Embryonic facial prominence (tissue), 1 donor: ENCODE measurements around the gene THADA.
"Not testable (repeated sequence)": the region's sequence is repeated elsewhere in the genome, so short reads cannot be mapped to it uniquely, and the experiment has no call there.

Source experiments
- DNase-seq: peaks from one replicate; pipeline ENCODE4 v3.0.0-alpha.2; 2016; ENCODE audit errors: extremely low spot score

Gene THADA

DNA sequence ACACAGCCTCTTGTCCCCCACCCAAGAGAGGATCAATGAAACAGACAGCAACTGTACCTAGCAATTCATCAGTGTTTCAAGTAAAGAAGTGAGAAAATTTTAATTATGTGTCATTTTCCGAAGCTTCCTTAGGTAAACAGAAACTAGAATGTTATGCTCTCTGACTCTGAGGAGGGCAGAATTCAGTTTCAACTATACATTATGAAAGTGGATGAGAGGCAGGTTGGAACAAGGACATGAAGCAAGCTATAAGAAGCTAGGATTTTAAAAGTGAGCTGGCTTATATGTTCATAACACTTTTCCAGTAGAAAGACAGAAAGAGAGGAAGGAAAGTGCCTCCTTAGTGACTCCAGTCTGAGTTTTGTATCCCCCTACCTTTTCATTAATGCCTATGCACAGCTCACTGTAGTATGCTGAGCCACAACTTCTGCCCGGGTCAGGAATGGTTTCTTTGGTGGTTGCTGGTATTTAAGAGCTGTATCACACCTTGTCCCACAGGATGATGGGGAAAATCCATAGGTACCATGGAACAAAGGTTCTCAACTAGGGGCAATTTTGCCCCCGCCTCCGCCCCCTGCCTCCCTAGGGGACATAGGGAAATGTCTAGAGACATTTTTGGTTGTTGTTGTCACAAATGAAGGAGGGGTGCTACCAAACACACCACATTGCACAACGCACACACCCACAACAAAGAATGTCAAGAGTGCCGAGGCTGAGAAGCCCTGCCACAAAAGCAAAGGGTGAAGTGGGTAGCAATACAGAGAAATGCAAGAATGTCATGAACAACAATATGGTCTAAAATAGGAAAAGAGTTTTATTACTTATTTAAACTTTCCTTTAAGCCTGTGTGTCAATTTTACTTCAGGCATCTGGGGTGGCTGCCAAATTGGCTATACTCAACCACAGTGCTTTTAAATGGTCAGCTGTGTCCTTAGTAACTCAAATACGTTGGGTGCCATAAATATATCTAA is 208.5 kb downstream of the THADA start:
- DNase-seq: no peak

DNA sequence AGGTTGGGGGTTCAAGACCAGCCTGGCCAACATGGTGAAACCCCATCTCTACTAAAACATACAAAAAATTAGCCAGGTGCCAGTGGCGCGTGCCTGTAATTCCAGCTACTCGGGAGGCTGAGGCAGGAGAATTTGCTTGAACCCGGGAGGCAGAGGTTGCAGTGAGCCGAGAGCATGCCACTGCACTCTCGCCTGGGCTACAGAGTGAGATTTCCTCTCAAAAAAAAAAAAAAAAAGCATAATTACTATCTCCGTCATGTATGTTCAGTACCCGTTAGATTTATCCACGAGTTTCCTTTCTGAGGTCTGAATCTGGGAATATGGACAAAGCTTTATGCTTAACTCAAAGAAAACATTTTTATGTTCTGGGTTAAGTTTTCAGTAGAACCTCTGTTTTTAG is 209.2 kb downstream of the THADA start:
- not testable (repeated sequence) for DNase-seq

DNA sequence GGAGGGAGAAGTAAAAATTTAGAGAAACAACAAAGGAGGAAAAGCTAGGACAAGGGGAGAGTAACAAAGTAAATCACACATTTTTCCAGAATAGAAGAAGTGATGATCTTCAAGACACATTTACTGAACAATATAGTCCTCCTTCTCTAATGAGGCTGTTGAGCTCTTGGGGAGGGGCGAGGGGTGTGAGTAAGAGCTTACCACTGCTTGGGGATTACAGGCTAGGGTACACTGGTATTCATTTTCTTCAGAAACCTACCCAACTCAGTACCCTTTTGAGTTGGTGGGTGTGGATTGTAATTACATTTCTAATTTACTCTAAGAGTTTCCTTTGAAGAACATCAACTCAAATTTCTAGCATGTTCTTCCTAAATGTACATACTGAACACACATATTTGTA is 211.7 kb downstream of the THADA start:
- DNase-seq: no peak

DNA sequence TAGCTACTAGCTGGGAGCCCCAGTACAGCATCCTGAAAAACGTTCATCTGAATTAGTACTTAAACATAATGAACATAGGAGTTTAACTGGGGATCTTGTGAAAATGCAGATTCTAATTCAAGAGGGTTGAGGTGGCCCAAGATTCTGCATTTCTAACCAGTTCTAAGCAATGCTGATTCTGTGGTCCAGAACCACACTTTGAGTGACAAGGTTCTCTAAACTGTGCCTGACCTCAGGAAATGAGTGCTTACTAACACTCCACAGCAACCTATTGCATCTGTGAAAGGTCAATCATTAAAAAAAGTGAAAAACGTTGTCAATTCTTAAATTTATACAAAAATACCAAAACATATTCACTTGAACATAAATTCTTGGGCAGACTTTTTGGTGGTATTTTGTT is 212.3 kb downstream of the THADA start:
- no peak for DNase-seq

DNA sequence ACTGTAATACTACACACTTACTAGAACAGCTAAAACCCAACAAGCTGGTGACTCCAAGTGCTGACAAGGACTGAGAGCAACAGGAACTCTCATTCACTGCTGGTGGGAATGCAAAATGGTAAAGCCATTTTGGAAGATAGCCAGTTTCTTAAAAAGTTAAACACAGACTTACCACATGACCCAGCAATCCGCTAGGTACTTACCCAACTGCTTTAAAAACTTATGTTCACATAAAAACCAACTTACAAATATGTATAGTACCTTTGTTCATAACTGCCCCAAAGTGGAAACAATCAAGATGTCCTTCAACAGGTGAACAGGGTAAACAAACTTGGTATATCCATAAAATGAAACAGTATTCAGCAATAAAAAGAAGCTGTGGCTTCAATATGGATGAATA is 216.3 kb downstream of the THADA start:
- no peak for DNase-seq

DNA sequence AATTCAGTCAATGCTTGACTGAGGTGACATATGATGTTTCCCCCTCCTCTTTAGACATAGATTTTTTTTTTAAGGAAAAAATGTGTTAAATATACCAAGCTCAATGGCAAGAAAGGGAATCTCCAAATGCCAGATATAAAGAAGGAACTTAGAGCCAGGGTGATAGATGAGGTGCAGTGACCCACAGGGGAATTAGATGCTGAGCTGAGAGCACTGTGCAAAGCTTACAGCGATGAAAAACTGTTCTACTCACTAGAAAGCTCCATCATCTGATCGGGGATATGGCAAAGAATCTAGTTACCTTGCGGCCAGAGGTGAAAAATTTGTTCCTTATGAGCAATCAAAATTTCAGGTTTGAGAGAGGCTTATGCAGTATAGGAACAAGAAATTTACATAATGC is 218.5 kb downstream of the THADA start:
- DNase-seq: no peak

DNA sequence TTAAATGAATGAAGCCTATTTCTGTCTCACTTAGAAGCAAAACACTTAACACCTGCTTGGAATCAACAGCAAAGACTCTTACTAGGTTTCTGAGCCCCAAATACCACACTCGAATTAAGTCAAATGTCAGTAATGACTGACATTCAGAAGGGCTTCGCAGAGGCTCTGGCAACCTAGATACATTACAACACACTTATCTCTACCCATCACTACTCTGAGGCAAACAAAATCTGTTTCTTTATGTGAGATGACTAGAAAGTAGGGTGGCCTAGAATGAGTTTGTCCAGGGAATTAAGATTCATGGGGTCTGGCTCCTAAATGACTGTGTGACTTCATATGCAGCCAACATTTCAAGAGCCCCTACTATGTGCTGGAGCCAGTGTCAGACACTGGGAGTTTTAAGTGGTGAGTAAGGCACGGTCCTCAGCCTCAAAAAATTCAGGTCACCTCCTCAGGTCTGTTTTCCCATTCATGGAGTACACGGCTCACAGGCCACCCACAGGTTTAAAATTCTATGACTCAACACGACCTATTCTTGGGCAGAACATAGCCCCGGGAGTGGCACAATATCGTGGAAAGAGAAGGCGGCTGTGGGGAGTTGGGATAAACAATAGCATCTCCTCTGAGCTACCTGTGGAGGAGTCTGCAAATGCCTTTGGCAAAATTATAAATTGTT is 219.2 kb downstream of the THADA start:
- no peak for DNase-seq

DNA sequence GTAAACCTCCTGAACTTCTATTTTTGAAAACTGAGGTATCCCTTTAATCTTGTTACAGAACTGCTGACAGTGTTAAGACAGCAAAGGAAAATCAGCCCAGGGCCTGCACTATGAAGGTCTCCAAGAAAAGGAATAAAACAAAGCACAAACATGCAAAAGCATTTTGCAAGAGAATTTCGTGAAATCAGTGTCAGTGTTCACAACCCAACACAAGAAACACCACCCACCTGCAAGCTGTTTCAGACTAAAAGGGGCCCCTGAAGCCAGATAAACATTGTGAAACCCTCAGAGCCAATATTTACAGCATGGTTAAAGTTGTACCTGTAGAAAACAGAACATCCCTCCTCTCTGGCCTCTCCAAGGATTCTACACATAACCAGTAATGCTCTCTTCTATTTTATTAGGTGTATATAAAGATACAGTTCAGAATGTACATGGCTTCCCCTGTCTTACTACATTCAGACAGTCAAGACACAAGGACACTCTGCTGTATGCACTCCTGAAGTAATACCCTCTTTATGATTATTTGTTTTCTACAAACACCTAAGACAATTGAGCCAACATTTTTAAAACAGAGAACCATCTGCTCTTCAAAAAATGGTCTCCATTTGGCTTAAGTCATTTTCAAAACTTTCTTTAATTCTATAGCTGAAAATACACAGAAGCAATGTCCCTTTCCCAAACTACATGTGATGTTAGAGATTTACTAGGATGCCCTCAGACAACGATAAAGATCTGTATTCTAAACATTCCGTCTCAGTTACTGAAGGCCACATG is 219.9 kb downstream of the THADA start:
- DNase-seq: no peak

DNA sequence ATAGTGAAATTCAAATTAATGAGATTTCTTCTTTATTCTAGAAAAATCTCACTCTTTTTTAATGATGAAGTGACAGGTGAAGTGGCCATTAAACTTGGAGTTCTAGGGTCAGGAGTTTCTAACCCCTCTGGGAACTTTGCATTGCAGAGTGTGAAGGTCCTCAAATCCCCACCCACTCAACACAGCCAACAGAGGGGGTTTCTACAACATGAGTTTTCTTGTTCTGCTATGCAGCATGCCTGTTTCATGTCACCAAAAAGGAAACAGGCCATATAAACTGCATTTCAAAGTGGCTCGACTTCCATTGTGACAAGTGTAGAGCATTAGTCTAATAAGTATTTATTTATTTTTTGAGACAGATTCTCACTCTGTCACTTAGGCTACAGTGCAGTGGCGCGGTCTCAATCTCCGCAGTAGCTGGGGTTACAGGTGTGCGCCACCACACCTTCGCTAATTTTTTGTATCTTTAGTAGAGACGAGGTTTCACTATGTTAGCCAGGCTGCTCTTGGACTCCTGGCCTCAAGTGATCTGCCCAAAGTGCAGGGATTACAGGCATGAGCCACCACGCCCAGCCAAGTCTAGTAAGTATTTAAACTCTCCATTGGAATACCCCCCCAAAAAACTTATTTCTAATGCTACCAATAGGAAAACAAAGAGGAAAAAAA is 223.3 kb downstream of the THADA start:
- DNase-seq: no peak

DNA sequence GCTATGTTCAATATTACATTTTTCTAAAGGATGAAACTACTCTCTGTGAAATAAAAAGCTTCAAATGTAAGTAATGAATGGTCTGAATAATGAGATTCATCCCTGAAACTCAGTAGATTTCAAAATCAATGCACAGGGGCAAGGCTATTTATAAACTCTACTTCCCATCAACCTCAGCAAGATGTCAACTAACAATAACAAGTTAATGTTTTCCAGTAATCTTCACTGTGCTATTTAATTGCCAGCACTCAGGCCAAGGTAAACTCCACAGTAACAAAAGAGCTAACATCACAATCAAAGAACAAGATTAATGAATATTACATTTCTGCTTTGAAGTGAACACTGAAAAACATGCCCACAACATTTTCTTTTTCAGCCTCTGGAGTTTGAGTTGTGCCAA is 225.1 kb downstream of the THADA start:
- DNase-seq: no peak

DNA sequence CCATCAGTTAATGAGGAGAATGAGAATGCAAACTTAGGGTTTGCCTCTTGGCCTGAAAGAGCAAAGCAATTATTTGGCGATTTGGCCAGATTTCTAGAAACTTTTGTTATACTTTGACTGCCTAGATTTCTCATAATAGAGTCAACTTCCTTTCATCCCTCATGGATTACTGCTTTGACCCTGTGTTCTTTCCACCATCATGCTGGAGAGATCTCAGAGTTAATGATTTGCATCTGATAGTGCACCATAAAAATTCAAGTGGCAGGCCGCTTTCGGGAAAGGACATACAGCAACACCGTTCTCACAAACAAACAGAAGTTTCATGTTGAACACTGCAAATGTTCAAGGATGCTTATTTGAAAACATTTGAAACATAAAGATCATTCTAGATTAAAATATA is 225.7 kb downstream of the THADA start:
- DNase-seq: no peak

DNA sequence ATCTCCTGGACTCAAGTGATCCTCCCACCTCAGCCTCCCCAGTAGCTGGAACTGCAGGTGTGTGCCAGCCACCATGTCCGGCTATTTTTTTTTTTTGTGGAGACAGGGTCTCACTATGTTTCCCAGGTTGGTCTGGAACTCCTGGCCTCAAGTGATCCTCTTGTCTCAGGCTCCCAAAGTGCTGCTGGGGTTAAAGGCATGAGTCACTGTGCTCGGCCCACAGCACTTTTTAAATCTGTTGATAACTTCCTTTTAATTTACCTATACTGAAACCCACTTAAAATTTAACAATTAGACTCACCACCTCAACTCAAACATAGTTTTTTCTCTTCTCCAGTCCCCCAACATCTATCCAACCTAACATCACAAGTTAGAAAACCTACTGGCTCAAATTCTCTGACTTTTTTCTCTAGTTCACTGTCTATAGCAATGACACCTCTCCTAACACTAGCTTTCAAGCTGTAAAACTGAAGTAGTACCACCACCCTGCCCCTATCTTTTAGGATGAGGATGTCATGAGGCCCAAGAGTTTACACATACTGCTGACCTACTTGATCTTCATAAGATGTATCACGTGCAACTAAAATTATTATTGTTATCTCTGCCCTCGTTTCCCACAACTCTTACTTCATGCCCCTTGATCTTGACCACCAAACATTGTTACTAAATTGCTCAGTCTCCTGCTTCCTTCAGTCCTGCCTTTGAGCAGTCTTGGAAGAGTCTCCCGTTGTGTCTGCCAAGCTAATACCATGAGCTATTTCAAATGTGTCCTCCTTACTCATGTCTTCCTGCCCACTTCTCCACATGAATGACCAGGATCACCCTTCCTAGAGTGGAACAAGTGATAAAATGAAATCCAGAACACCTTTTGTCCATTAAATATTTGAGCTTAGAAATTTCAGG is 227.1 kb downstream of the THADA start:
- DNase-seq: no peak

DNA sequence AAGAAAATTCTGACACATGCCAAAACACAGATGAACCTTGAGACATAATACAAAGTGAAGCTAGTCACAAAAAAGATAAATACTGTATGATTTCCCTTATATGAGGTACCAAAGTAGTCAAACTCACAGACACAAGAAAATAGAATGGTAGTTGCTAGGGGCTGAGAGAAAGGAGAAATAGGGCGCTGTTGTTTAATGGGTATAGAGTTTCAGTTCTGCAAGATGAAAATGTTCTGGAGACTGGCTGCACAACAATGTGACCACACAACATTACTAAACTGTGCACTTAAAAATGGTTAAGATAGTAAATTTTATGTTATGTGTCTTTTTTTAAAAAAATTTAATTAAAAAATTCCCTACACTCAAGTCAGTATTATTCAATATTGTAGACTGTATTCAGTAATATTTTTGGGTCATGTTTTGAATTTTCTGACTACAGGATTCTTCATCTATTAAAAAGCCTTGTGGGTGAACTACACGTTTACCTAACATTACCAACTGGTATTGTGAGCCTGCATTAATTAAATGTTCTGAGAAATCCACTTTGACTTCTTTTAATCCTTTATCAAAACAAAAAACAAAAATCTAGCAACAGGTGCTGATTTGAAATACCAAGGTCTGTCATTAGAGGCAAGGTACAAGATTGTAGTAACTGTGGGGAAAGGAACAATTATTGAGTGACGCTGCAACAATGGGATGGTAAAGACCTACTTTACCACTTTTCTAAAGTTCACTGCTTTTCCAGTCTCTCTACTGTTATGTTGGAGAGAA is 228.6 kb downstream of the THADA start:
- no peak for DNase-seq

DNA sequence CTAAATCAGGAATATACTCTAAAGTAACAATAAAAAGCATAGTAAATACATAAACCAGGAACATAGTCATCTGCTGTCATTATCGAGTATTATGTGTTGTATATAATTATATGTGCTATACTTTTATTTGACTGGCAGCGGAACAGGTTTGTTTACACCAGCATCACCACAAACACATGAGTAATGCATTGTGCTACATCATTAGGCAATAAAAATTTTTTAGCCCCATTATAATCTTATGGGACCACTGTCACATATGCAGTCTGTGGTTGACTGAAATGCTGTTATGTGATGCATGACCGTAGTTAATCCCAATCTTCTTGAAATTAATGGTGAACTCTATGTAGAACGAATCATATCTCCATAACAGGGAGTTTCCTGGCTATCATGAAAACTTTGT is 232.7 kb downstream of the THADA start:
- no peak for DNase-seq

DNA sequence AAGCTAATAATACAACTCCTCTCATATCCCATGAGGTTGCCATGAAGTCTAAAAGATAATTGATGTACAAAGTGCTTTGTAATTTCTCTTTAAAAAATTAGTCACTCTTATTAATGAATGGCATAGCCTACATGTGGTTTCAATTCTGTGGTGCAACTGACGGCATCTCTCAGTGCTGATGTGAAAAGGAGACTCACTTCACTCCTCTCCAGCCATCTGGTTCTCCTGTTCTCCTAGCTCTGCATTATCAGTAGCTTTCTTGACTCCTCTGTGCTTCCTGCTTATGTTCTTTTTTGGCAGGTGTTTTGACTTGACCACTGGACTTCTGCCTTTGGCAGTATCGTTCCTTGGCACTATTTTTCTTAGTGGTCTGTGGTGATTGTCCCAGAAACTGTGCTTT is 234.6 kb downstream of the THADA start:
- DNase-seq: no peak

DNA sequence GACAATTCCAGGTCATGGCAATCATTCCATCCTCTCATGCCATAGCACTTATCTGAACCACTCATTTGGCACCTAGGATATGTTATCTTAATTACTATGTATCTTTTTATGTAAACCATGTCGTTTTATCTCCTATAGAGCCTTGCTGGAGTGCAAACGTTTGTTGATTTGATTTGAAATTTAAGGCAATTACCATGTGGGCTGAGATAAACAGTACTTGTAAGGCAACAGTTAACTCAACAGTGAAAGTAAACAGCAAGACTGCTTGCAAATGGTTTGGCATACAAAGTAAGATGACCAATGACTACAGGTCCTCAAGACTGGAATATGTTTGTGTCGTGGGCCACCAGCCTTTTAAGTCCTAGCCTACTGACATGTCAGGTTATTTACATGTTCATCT is 235.7 kb downstream of the THADA start:
- DNase-seq: no peak

DNA sequence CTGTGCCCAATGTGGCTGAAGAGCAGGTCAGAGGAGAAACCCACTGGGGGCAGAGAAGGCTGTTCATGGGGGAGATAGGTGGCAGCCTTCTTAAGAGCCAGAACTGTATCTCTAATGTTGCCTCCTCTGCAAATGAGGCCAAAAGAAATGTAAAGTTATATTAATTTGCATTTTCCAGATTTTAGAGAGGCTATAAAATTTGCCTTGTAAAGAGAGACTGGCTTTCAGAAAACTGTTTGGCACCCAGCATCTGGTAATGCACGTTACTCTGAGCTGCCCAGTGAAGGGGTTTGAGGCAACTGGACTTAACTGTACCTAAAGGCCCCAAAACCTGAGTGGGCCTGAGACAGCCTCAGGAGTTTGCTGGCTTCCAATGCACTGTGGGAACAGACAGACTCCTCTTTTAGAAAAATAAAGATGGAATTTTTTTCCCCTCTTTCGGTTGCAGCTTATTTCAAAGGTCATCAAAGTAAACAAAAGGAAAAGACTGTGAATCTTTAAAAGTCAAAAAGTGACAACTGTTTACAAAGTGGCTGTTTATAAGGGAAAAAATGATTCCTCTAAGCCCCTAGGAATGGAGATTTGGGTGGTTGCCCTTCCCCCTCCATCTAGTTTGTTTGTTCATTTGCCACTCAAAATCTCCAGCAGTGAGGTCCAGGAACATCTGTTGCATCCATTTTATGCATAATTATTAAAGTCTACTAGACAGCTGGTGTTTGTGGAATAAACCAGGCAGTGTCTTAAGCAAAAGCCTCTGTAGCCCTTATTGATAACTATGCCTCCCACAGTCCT is 237.2 kb downstream of the THADA start:
- DNase-seq: no peak

DNA sequence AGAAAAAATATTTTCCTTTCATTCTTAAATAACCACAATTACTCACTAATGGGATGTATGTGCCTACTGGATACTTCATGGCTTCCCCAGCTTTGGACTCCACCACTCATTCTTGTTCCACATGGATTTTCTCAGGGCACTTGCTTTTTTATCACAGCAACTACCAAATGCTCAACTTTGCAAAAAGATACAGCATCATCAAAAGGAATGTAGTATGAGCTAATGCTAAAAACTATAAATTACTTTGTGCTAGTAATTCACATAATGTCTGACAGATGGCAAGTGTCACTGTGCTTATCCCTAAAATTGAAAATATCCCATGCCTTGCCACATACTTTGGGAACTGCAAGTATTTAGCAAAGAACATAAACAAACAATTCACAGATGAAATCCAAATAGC is 239.1 kb downstream of the THADA start:
- no peak for DNase-seq

DNA sequence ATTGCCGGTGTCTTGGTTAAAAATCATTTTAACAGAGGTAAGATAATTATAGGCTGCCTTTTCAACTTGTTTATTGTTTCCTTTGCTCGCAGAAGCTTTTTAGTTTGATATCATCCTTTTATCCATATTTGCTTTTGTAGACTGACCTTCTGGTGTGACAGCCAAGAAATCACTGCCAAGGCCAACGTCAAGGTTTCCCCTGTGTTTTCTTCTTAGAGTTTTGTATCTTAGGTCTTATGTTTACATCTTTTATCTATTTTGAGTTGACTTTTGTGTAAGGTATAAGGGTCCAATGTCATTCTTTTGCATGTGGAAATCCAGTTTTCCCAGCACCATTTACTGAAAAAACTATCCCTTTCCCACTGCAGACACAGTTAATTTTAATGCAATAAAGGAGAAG is 240.4 kb downstream of the THADA start:
- no peak for DNase-seq
